Endometrial microvascular endothelial cells (primary cell): Measurements from ENCODE around the gene SEMA5B. TPM values are rescaled to one million over a fixed set of nuclear protein-coding genes. Genes with fewer than 3 reads are reported as not detected.

Experiments used
- in situ Hi-C: cut with HindIII; loops from 2 replicates; pipeline ENCODE4 v1.10.0; 2017; ENCODE audit warnings: low sequenced_read_pairs, low pct_unique_long_range_greater_than_20kb; ENCODE audit errors: inconsistent ontology term
- total RNA-seq: library from RNA; depleted of rRNA; stranded (reverse); fragments of >200 nt; gene quantifications from one replicate; pipeline ENCODE4 v1.2.3, GENCODE V29; 2015; ENCODE audit errors: inconsistent ontology term

Gene SEMA5B
- total RNA-seq, 1 donor from 2014 or later, result not detected

- in situ Hi-C loops, result no loop called here
Measured at GRCh38 chr3:122890077-122890719, 137.4 kb downstream of the SEMA5B start.

GRCh38 chr3:122886946-122887345 lies 140.6 kb downstream of the SEMA5B start:
- in situ Hi-C loops, result no loop called here

GRCh38 chr3:122886251-122886650 lies 141.3 kb downstream of the SEMA5B start:
- in situ Hi-C loops, result no loop called here

- in situ Hi-C loops, result no loop called here
Measured at GRCh38 chr3:122882361-122882947, 145.1 kb downstream of the SEMA5B start.

GRCh38 chr3:122880624-122881023 lies 146.9 kb downstream of the SEMA5B start:
- in situ Hi-C loops, result no loop called here

- in situ Hi-C loops, result no loop called here
Measured at GRCh38 chr3:122880173-122880572, 147.4 kb downstream of the SEMA5B start.

- in situ Hi-C loops, result no loop called here
Measured at GRCh38 chr3:122875547-122876127, 151.9 kb downstream of the SEMA5B start.

- in situ Hi-C loops, result no loop called here
Measured at GRCh38 chr3:122873741-122874515, 153.6 kb downstream of the SEMA5B start.

- in situ Hi-C loops, result no loop called here
Measured at GRCh38 chr3:122868322-122868721, 159.2 kb downstream of the SEMA5B start.

- in situ Hi-C loops, result no loop called here
Measured at GRCh38 chr3:122864498-122864897, 163.1 kb downstream of the SEMA5B start.

GRCh38 chr3:122862381-122862780 lies 165.2 kb downstream of the SEMA5B start:
- in situ Hi-C loops, result no loop called here

Other genes starting within 250 kb of the SEMA5B start
- gene HSPBAP1, start 233.9 kb downstream of the SEMA5B start, total RNA-seq, result 8.4 TPM
- 12.0 TPM for gene SLC49A4, start 232.7 kb downstream of the SEMA5B start, total RNA-seq
- 66.1 TPM for gene PDIA5, start 39.3 kb upstream of the SEMA5B start, total RNA-seq
- 52.3 TPM for gene SEC22A, start 174.2 kb upstream of the SEMA5B start, total RNA-seq